NCI-H1417 (cell line): ENCODE measurements around the gene SRP9.
"Not testable (repeated sequence)": the region's sequence is repeated elsewhere in the genome, so short reads cannot be mapped to it uniquely, and the experiment has no call there.

Experiments
- DNase-seq, 3 experiments: peaks; one replicate each; lab custom pipeline; 2025; lab: John Stamatoyannopoulos, UW

Gene SRP9

GRCh38 chr1:225814381-225814780 is 36.8 kb downstream of the SRP9 start:
- DNase-seq, result no peak

GRCh38 chr1:225815090-225815489 is 37.5 kb downstream of the SRP9 start:
- not testable (repeated sequence) for DNase-seq

- peak in 2 of 3 experiments; percentile 32 to 74 for DNase-seq
Measured at GRCh38 chr1:225815526-225816178, 38.0 kb downstream of the SRP9 start.

- DNase-seq, result no peak
Measured at GRCh38 chr1:225816643-225817538, 39.3 kb downstream of the SRP9 start.

- no peak for DNase-seq
Measured at GRCh38 chr1:225817611-225818061, 40.0 kb downstream of the SRP9 start.

GRCh38 chr1:225818229-225818628 is 40.6 kb downstream of the SRP9 start:
- DNase-seq, result no peak

- DNase-seq, result no peak
Measured at GRCh38 chr1:225819346-225820192, 41.9 kb downstream of the SRP9 start.

GRCh38 chr1:225820522-225821120 is 43.0 kb downstream of the SRP9 start:
- no peak for DNase-seq

- no peak for DNase-seq
Measured at GRCh38 chr1:225822655-225823403, 45.2 kb downstream of the SRP9 start.

GRCh38 chr1:225823811-225824261 is 46.2 kb downstream of the SRP9 start:
- DNase-seq, result peak in 2 of 3 experiments; percentile 53 to 80

- peak in 2 of 3 experiments; percentile 88 to 96 for DNase-seq
Measured at GRCh38 chr1:225824533-225824941, 46.9 kb downstream of the SRP9 start.

GRCh38 chr1:225825078-225825477 is 47.5 kb downstream of the SRP9 start:
- DNase-seq, result peak; percentile 29 to 93 (median 80)

GRCh38 chr1:225825607-225826007 is 48.0 kb downstream of the SRP9 start:
- DNase-seq, result peak in 2 of 3 experiments; percentile 59 to 79

GRCh38 chr1:225827076-225827475 is 49.5 kb downstream of the SRP9 start:
- no peak for DNase-seq

GRCh38 chr1:225828706-225829345 is 51.2 kb downstream of the SRP9 start:
- no peak for DNase-seq

- no peak for DNase-seq
Measured at GRCh38 chr1:225830841-225831240, 53.2 kb downstream of the SRP9 start.

- DNase-seq, result peak in 2 of 3 experiments; percentile 7 to 47
Measured at GRCh38 chr1:225834417-225835329, 57.0 kb downstream of the SRP9 start.

- DNase-seq, result no peak
Measured at GRCh38 chr1:225835856-225836255, 58.2 kb downstream of the SRP9 start.

- DNase-seq, result not testable (repeated sequence)
Measured at GRCh38 chr1:225836296-225836695, 58.7 kb downstream of the SRP9 start.
